Erythroblast (primary cell): Measurements from ENCODE around the gene PDZRN3.

Source experiments
- GATA1 ChIP-seq: IDR thresholded peaks from 2 replicates; pipeline ENCODE4 v1.6.1; 2011; ENCODE audit warnings: low read depth, mild to moderate bottlenecking, control low read depth, low read length, moderate library complexity
- POLR2A ChIP-seq: IDR thresholded peaks from 2 replicates; pipeline ENCODE4 v1.6.1; 2011; ENCODE audit warnings: mild to moderate bottlenecking, low read length

GRCh38 chr3:73535931-73536330, 88.8 kb downstream of the PDZRN3 start:
- TF ChIP-seq POLR2A: no peak
- no peak for TF ChIP-seq GATA1
